ENCODE data around the gene SLC6A13. TPM values are rescaled to one million over a fixed set of nuclear protein-coding genes. Genes with fewer than 3 reads are reported as not detected.
A peak's percentile ranks its signal among the peaks of the same experiment; 100 is the strongest.

Gene SLC6A13
- total and polyA plus RNA-seq, 2 experiments from 2014 or later: not detected

- Histone ChIP-seq H3K36me3 (ENCODE audit: low read depth) (no peaks in the 10 kb centered on the region), H3K4me2 (ENCODE audit: unreplicated experiment) (no peak overlapping the region), H4K20me1 (ENCODE audit: insufficient read depth) (no peaks in the 10 kb centered on the region), H3K9me3 (ENCODE audit: low read depth) (no peaks in the 10 kb centered on the region), H2AFZ (no peak overlapping the region), H3K4me3 (no peak overlapping the region), H3K27ac (no peak overlapping the region), H3K4me1 (ENCODE audit: insufficient read depth) (no peaks in the 10 kb centered on the region), H3K9me2 (ENCODE audit: insufficient read depth) (no peaks in the 10 kb centered on the region), H3K9ac (no peak overlapping the region), H3K79me2 (ENCODE audit: insufficient read depth) (no peaks in the 10 kb centered on the region), H3K27me3 (replicated peaks; ENCODE audit: insufficient read depth) (peaks cover 40% of the 10 kb centered on the region), H3F3A (ENCODE audit: insufficient read depth) (no peaks in the 10 kb centered on the region)
- in situ Hi-C loops (cut with MboI): no loop called here
- TF ChIP-seq EZH2 (IDR thresholded peaks at IDR 0.05; ENCODE audit: insufficient read depth, poor library complexity, severe bottlenecking) (no peak), EZH2phosphoT487 (IDR thresholded peaks at IDR 0.05; ENCODE audit: insufficient read depth, low read depth) (no peak)
- DNase-seq: no peak
- WGBS, 2 experiments (ENCODE audit: low coverage in 1 of 2, low lambda C conversion rate in 2 of 2, missing lambda C conversion rate in 2 of 2): 57 to 63% methylated on average over 9 of the region's 9 CpGs
Observed at GRCh38 chr12:254912-255311, 7.7 kb downstream of the SLC6A13 start.

DNA sequence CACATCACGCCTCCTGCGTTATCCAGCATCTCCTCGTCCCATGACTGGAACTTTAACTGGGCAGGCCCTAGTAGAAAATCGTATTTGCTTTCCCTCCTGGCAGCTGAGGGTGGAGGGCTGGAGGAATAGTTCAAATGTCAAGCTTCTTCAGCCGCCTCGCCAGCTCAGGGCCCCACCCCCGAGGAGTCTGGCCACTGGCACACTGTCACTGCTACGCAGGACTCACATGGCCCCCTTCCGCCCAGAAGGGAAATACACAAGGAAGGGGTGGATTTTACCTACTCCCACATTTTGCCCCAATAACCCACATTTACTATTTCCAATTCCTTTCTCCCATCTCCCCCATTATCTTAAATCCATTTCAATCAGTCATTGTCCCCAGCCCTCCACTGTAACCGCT lies 8.6 kb downstream of the SLC6A13 start:
- H3K79me2 ChIP-seq (ENCODE audit: insufficient read depth): no peaks in the 10 kb centered on the region
- WGBS, 2 experiments (ENCODE audit: low coverage in 1 of 2, low lambda C conversion rate in 2 of 2, missing lambda C conversion rate in 2 of 2): 66 to 67% methylated on average over 10 of the region's 10 CpGs
- H4K20me1 ChIP-seq (ENCODE audit: insufficient read depth): no peaks in the 10 kb centered on the region
- H3K4me3 ChIP-seq: no peak overlapping the region
- no peak overlapping the region for H3K4me2 ChIP-seq (ENCODE audit: unreplicated experiment)
- no peak for DNase-seq
- no peaks in the 10 kb centered on the region for H3K4me1 ChIP-seq (ENCODE audit: insufficient read depth)
- H3K27ac ChIP-seq: no peak overlapping the region
- no peak overlapping the region for H3K9ac ChIP-seq
- no peaks in the 10 kb centered on the region for H3F3A ChIP-seq (ENCODE audit: insufficient read depth)
- in situ Hi-C loops (cut with MboI): no loop called here
- no peaks in the 10 kb centered on the region for H3K9me3 ChIP-seq (ENCODE audit: low read depth)
- TF ChIP-seq EZH2 (IDR thresholded peaks at IDR 0.05; ENCODE audit: insufficient read depth, poor library complexity, severe bottlenecking) (no peak), EZH2phosphoT487 (IDR thresholded peaks at IDR 0.05; ENCODE audit: insufficient read depth, low read depth) (no peak)
- no peaks in the 10 kb centered on the region for H3K36me3 ChIP-seq (ENCODE audit: low read depth)
- no peak overlapping the region for H2AFZ ChIP-seq
- peaks cover 32% of the 10 kb centered on the region for H3K27me3 ChIP-seq (replicated peaks; ENCODE audit: insufficient read depth)
- H3K9me2 ChIP-seq (ENCODE audit: insufficient read depth): no peaks in the 10 kb centered on the region

DNA sequence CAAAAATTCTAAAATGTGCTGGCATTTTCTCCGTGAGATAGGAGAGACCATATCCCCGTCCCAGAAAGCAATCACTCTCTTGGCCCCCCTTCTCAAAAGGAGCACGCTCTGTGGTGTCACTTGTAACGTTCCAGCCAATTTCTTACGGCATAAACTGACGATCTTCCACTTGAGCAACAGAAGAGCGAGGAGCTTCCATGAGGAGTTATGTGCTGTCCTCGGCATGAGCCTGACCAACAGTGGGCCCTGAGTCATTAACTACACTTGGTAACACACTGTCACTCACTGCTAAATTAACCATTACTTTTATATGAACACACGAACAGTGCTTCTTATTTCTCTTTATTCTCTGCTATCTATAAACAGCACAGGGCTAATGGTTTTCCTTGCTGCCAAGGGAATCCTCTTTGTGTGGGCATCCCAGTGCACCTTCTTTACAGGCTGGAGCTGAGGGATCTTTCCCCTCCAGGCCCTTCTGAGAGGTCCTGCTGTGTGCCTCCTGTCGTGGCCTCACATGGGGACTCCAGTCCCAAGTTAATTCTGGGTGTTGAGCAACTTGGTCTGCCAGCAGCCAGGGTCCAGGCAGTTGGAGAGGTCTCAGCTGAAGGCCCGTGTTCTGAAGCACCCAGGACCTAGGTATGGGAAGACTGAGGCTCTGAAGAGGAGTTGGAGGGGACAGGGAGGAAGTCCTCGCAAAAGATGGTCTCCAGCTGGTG lies 9.4 kb downstream of the SLC6A13 start:
- TF ChIP-seq EZH2 (IDR thresholded peaks at IDR 0.05; ENCODE audit: insufficient read depth, poor library complexity, severe bottlenecking) (no peak), EZH2phosphoT487 (IDR thresholded peaks at IDR 0.05; ENCODE audit: insufficient read depth, low read depth) (no peak)
- in situ Hi-C loops (cut with MboI): no loop called here
- no peaks in the 10 kb centered on the region for H3K9me2 ChIP-seq (ENCODE audit: insufficient read depth)

GRCh38 chr12:252636-253035 lies 10.0 kb downstream of the SLC6A13 start:
- Histone ChIP-seq H2AFZ (no peak overlapping the region), H3F3A (ENCODE audit: insufficient read depth) (no peaks in the 10 kb centered on the region), H3K27me3 (replicated peaks; ENCODE audit: insufficient read depth) (peaks cover 32% of the 10 kb centered on the region), H3K27ac (no peak overlapping the region), H3K9ac (no peak overlapping the region), H3K4me2 (ENCODE audit: unreplicated experiment) (no peak overlapping the region), H3K79me2 (ENCODE audit: insufficient read depth) (no peaks in the 10 kb centered on the region), H3K9me2 (ENCODE audit: insufficient read depth) (no peaks in the 10 kb centered on the region), H4K20me1 (ENCODE audit: insufficient read depth) (no peaks in the 10 kb centered on the region), H3K4me3 (no peak overlapping the region), H3K36me3 (ENCODE audit: low read depth) (no peaks in the 10 kb centered on the region), H3K4me1 (ENCODE audit: insufficient read depth) (no peaks in the 10 kb centered on the region), H3K9me3 (ENCODE audit: low read depth) (no peaks in the 10 kb centered on the region)
- 27 to 31% methylated on average over 2 to 5 of the region's 5 CpGs for WGBS, 2 experiments (ENCODE audit: low coverage in 1 of 2, low lambda C conversion rate in 2 of 2, missing lambda C conversion rate in 2 of 2)
- in situ Hi-C loops (cut with MboI): no loop called here
- TF ChIP-seq EZH2phosphoT487 (IDR thresholded peaks at IDR 0.05; ENCODE audit: insufficient read depth, low read depth) (no peak), EZH2 (IDR thresholded peaks at IDR 0.05; ENCODE audit: insufficient read depth, poor library complexity, severe bottlenecking) (no peak)
- no peak for DNase-seq

More for the DNA sequence above, 9.4 kb downstream of the SLC6A13 start:
- Histone ChIP-seq H3K79me2 (ENCODE audit: insufficient read depth) (no peaks in the 10 kb centered on the region), H3K36me3 (ENCODE audit: low read depth) (no peaks in the 10 kb centered on the region), H3K4me2 (ENCODE audit: unreplicated experiment) (no peak overlapping the region), H2AFZ (no peak overlapping the region), H3K9me3 (ENCODE audit: low read depth) (no peaks in the 10 kb centered on the region), H3K27ac (no peak overlapping the region), H3K4me3 (no peak overlapping the region), H3F3A (ENCODE audit: insufficient read depth) (no peaks in the 10 kb centered on the region), H4K20me1 (ENCODE audit: insufficient read depth) (no peaks in the 10 kb centered on the region), H3K27me3 (replicated peaks; ENCODE audit: insufficient read depth) (peaks cover 32% of the 10 kb centered on the region), H3K4me1 (ENCODE audit: insufficient read depth) (no peaks in the 10 kb centered on the region), H3K9ac (no peak overlapping the region)
- peak; percentile 22 for DNase-seq
- 37 to 45% methylated on average over 12 of the region's 12 CpGs for WGBS, 2 experiments (ENCODE audit: low coverage in 1 of 2, low lambda C conversion rate in 2 of 2, missing lambda C conversion rate in 2 of 2)

Data from GM23248 (cell line).